Neutrophil (primary cell): Measurements from ENCODE around the gene SIMC1.

Experiments
- H3K27ac ChIP-seq: fragments of 200-600 bp; sonication (generic); 2 replicates; pipeline ENCODE4 v1.5.1; 2016; ENCODE audit warnings: mild to moderate bottlenecking, moderate library complexity
- H3K27me3 ChIP-seq: fragments of 200-600 bp; sonication (generic); 2 replicates; pipeline ENCODE4 v1.6.0; 2016; ENCODE audit warnings: mild to moderate bottlenecking
- H3K36me3 ChIP-seq: fragments of 200-600 bp; sonication (generic); 2 replicates; pipeline ENCODE4 v1.5.1; 2017
- H3K4me1 ChIP-seq, 2 experiments: fragments of 200-600 bp in 1 of 2; sonication (generic) in 1 of 2; 1 replicate in 1 of 2; 2 replicates in 1 of 2; pipeline versions ENCODE4 v1.5.1 to v1.6.1; 2013 to 2016; ENCODE audit warnings: low read depth in 1 of 2, low read length in 1 of 2, mild to moderate bottlenecking in 1 of 2, moderate library complexity in 1 of 2; ENCODE audit not compliant: control insufficient read depth in 1 of 2, insufficient read depth in 1 of 2
- H3K4me3 ChIP-seq, 2 experiments: fragments of 200-600 bp in 1 of 2; sonication (generic) in 1 of 2; 1 replicate in 1 of 2; 2 replicates in 1 of 2; pipeline ENCODE4 v1.5.1; 2013 to 2016; ENCODE audit warnings: low read depth in 1 of 2, low read length in 1 of 2, mild to moderate bottlenecking in 1 of 2, moderate library complexity in 1 of 2
- H3K9me3 ChIP-seq: fragments of 200-600 bp; sonication (generic); 2 replicates; pipeline ENCODE4 v1.5.1; 2016
- TF ChIP-seq, protein P1 (sequence below): fragments of 200-600 bp; sonication (generic); IDR thresholded peaks from 2 replicates; pipeline ENCODE4 v1.5.1; 2016; ENCODE audit warnings: antibody characterized with exemption

Gene SIMC1

DNA sequence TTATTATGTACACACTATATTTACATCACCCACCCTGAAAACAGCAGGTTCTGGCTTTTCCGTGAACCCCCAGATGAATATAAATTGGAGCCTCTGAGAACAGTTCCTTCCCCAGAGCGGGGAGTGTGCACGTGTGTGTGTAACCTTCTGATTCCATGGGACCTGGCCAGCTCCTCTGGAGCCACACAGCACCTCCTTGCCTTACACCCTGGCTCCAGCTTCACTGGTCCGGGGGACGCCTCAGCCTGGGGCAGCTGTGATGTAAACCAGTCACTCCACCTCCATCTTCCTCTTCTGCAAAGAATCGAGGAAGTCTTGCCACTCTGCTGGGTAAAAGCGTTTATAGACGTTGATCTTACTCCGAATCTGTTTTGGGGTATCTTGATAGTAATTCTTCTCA, 145.7 kb downstream of the SIMC1 start:
- H3K27me3 ChIP-seq = no peaks in the 10 kb centered on the region
- H3K4me3 ChIP-seq = no peak overlapping the region
- no peaks in the 10 kb centered on the region for H3K9me3 ChIP-seq
- no peak overlapping the region for H3K27ac ChIP-seq
- peaks cover 8 to 13% of the 10 kb centered on the region in 2 experiments for H3K4me1 ChIP-seq
- no peaks in the 10 kb centered on the region for H3K36me3 ChIP-seq
- TF ChIP-seq, protein P1, sequence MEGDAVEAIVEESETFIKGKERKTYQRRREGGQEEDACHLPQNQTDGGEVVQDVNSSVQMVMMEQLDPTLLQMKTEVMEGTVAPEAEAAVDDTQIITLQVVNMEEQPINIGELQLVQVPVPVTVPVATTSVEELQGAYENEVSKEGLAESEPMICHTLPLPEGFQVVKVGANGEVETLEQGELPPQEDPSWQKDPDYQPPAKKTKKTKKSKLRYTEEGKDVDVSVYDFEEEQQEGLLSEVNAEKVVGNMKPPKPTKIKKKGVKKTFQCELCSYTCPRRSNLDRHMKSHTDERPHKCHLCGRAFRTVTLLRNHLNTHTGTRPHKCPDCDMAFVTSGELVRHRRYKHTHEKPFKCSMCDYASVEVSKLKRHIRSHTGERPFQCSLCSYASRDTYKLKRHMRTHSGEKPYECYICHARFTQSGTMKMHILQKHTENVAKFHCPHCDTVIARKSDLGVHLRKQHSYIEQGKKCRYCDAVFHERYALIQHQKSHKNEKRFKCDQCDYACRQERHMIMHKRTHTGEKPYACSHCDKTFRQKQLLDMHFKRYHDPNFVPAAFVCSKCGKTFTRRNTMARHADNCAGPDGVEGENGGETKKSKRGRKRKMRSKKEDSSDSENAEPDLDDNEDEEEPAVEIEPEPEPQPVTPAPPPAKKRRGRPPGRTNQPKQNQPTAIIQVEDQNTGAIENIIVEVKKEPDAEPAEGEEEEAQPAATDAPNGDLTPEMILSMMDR = no peak

DNA sequence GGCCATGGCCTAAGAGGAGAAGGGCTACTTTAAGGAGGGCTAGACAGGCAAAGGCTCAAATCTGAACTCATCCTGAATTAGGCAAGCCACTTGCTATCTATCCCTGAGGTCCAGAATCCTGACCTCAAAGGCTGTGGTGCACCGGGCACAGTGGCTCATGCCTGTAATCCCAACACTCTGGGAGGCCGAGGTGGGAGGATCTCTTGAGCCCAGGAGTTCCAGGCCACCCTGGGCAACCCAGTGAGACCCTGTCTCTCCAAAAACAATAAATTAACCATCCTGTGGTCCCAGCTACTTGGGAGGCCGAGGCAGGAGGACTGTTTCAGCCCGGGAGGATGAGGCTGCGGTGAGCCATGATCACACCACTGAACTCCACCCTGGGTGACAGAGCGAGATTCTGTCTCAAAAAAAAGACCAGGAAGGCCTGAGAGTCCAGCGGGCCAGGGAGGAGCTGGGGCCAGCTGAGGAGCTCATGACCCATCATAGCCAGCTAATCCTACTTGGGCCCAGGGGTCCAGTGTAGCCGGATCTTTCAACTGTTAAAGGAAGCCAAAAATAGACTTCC, 146.2 kb downstream of the SIMC1 start:
- no peaks in the 10 kb centered on the region for H3K36me3 ChIP-seq
- peaks cover 12 to 18% of the 10 kb centered on the region in 2 experiments for H3K4me1 ChIP-seq
- no peak overlapping the region for H3K27ac ChIP-seq
- TF ChIP-seq, protein P1 = no peak
- H3K27me3 ChIP-seq = no peaks in the 10 kb centered on the region
- no peaks in the 10 kb centered on the region for H3K9me3 ChIP-seq
- no peak overlapping the region for H3K4me3 ChIP-seq

DNA sequence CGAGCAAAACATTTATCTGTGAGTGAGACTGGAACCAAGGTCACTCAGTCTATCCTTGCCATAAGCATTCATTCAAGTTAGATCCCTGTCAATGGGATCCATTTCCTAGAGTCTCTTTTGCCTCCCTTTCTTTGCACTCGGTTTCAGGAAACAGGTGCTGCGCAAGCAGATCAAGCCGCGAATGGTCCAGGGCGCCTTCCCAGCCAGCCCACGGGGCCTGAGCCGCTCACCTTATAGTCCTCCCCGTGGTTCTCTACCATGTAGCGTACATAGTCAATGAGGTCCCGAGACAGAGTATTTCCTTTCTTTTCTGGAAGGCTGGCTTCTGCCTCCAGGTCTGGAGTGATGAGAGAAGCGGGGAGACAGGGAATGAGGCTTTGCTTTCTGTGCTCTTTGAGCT, 146.8 kb downstream of the SIMC1 start:
- Histone ChIP-seq H3K36me3 (no peaks in the 10 kb centered on the region), H3K9me3 (no peaks in the 10 kb centered on the region), H3K4me1 (peaks cover 17 to 21% of the 10 kb centered on the region in 2 experiments), H3K27ac (no peak overlapping the region), H3K27me3 (no peaks in the 10 kb centered on the region), H3K4me3 (no peak overlapping the region)
- TF ChIP-seq, protein P1 = no peak

DNA sequence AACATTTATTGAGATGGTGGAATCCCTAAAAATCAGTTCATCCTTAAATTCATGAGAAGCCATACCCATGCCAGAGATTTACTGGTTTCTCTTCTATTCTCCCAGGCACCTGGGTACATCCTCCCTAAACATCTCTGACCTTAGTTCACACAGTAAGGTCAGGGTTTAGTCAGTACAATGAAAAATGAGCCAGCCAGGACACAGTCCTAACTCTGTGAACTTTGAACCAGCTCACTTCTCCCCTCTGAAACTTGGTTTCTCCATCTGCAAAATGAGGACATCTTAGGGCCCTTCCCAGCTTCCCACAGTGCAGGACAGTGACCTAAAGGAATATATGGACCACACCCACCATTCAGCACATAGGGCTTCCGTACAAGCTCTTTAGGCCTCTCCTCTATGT, 148.3 kb downstream of the SIMC1 start:
- TF ChIP-seq, protein P1 = no peak
- Histone ChIP-seq H3K9me3 (no peaks in the 10 kb centered on the region), H3K36me3 (no peaks in the 10 kb centered on the region), H3K4me1 (peaks cover 17 to 21% of the 10 kb centered on the region in 2 experiments), H3K27me3 (no peaks in the 10 kb centered on the region), H3K27ac (no peak overlapping the region), H3K4me3 (no peak overlapping the region)

DNA sequence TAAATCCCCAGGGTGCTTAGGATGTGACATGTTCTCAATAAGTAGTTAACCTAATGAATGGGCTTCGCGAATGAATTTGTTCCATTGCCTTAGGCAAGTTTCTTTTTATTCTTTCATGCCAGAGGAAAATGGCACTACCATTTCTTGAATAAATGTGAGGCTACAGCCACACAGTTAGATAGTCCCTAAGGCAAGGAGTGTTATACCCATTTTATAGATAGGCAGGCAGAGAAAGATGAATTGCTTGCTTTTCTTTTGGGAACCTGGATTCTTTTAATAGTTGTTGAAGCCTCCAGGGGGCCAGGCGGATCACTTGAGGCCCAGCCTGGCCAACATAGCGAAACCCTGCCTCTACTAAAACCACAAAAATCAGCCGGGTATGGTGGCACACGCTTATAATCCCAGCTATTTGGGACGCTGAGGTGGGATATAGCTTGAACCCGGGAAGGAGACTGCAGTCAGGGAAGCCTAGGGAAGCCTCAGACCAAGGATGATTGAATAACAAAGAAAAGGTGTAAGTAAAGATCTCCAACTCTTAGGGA, 149.2 kb downstream of the SIMC1 start:
- TF ChIP-seq, protein P1 = no peak
- H3K4me3 ChIP-seq = peak overlapping the region; percentile 78 to 83
- H3K27me3 ChIP-seq = no peaks in the 10 kb centered on the region
- no peak overlapping the region for H3K27ac ChIP-seq
- peaks cover 9% of the 10 kb centered on the region for H3K36me3 ChIP-seq
- peaks cover 17 to 21% of the 10 kb centered on the region in 2 experiments for H3K4me1 ChIP-seq
- no peaks in the 10 kb centered on the region for H3K9me3 ChIP-seq
